Retinal pigment epithelial cell (primary cell): ENCODE results near the gene EIF4A3.

Experiments
- DNase-seq: peaks from one replicate; pipeline ENCODE4 v3.0.0-alpha.2; 2010; ENCODE audit warnings: low read depth
- H3K4me3 ChIP-seq: 2 replicates; pipeline ENCODE4 v1.5.1; 2011; ENCODE audit warnings: mild to moderate bottlenecking, low read length, control low read depth, moderate library complexity
- TF ChIP-seq, protein P1 (sequence below): conservative IDR thresholded peaks from 2 replicates; pipeline ENCODE4 v1.5.1; 2011; ENCODE audit warnings: low read depth, low read length, control low read depth, inconsistent platforms

EIF4A3 gene

GRCh38 chr17:80105762-80106161 lies 41.2 kb downstream of the EIF4A3 start:
- H3K4me3 ChIP-seq, result no peak overlapping the region
- TF ChIP-seq, protein P1, sequence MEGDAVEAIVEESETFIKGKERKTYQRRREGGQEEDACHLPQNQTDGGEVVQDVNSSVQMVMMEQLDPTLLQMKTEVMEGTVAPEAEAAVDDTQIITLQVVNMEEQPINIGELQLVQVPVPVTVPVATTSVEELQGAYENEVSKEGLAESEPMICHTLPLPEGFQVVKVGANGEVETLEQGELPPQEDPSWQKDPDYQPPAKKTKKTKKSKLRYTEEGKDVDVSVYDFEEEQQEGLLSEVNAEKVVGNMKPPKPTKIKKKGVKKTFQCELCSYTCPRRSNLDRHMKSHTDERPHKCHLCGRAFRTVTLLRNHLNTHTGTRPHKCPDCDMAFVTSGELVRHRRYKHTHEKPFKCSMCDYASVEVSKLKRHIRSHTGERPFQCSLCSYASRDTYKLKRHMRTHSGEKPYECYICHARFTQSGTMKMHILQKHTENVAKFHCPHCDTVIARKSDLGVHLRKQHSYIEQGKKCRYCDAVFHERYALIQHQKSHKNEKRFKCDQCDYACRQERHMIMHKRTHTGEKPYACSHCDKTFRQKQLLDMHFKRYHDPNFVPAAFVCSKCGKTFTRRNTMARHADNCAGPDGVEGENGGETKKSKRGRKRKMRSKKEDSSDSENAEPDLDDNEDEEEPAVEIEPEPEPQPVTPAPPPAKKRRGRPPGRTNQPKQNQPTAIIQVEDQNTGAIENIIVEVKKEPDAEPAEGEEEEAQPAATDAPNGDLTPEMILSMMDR, result no peak
- no peak for DNase-seq

DNA sequence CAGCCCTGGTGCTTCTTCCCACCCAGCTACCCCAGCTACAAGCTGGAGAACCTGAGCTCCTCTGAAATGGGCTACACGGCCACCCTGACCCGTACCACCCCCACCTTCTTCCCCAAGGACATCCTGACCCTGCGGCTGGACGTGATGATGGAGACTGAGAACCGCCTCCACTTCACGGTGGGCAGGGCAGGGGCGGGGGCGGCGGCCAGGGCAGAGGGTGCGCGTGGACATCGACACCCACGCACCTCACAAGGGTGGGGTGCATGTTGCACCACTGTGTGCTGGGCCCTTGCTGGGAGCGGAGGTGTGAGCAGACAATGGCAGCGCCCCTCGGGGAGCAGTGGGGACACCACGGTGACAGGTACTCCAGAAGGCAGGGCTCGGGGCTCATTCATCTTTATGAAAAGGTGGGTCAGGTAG lies 42.0 kb downstream of the EIF4A3 start:
- DNase-seq, result no peak
- H3K4me3 ChIP-seq, result no peak overlapping the region
- TF ChIP-seq, protein P1, result no peak

GRCh38 chr17:80104321-80104955 lies 42.5 kb downstream of the EIF4A3 start:
- no peak for DNase-seq
- H3K4me3 ChIP-seq, result no peak overlapping the region
- TF ChIP-seq, protein P1, result no peak

DNA sequence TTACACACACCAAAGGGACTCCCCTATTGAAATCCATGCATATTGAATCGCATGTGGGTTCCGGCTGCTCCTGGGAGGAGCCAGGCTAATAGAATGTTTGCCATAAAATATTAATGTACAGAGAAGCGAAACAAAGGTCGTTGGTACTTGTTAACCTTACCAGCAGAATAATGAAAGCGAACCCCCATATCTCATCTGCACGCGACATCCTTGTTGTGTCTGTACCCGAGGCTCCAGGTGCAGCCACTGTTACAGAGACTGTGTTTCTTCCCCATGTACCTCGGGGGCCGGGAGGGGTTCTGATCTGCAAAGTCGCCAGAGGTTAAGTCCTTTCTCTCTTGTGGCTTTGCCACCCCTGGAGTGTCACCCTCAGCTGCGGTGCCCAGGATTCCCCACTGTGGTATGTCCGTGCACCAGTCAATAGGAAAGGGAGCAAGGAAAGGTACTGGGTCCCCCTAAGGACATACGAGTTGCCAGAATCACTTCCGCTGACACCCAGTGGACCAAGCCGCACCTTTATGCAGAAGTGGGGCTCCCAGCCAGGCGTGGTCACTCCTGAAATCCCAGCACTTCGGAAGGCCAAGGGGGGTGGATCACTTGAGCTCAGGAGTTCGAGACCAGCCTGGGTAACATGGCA lies 43.4 kb downstream of the EIF4A3 start:
- H3K4me3 ChIP-seq, result no peak overlapping the region
- DNase-seq, result no peak
- TF ChIP-seq, protein P1, result no peak

GRCh38 chr17:80102664-80103448 lies 44.1 kb downstream of the EIF4A3 start:
- TF ChIP-seq, protein P1, result no peak
- no peak for DNase-seq
- no peak overlapping the region for H3K4me3 ChIP-seq

DNA sequence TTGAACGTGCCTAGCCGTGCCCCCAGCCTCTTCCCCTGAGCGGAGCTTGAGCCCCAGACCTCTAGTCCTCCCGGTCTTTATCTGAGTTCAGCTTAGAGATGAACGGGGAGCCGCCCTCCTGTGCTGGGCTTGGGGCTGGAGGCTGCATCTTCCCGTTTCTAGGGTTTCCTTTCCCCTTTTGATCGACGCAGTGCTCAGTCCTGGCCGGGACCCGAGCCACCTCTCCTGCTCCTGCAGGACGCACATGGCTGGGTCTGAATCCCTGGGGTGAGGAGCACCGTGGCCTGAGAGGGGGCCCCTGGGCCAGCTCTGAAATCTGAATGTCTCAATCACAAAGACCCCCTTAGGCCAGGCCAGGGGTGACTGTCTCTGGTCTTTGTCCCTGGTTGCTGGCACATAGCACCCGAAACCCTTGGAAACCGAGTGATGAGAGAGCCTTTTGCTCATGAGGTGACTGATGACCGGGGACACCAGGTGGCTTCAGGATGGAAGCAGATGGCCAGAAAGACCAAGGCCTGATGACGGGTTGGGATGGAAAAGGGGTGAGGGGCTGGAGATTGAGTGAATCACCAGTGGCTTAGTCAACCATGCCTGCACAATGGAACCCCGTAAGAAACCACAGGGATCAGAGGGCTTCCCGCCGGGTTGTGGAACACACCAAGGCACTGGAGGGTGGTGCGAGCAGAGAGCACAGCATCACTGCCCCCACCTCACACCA lies 44.8 kb downstream of the EIF4A3 start:
- H3K4me3 ChIP-seq, result peak overlapping the region; percentile 86
- DNase-seq, result no peak
- TF ChIP-seq, protein P1, result no peak
